GM12878 (cell line): ENCODE measurements around the gene ABCC2. TPM values are rescaled to one million over a fixed set of nuclear protein-coding genes. Genes with fewer than 3 reads are reported as not detected.

Experiments
- ATAC-seq: fragments of 200-7000 bp; cut with Tn5 transposase; 3 replicates; pipeline ENCODE4 v1.9.1; 2020; ENCODE audit warnings: mild to moderate bottlenecking, moderate library complexity
- BruUV-seq: library from RNA; stranded (reverse); fragments of 400-500 nt; replicated peaks from 2 replicates; lab custom pipeline; 2021; lab: Mats Ljungman, UMichigan
- CTCF ChIA-PET: fragments of 300-600 bp; sonication (Branson Sonifier 250); formaldehyde crosslinking; extraction: SDS; loops from one replicate; lab custom pipeline; 2021; ENCODE audit warnings: inconsistent platforms; lab: Yijun Ruan, JAX
- POLR2A ChIA-PET: fragments of 350-600 bp; formaldehyde crosslinking; extraction: SDS; loops from one replicate; lab custom pipeline; 2021; ENCODE audit warnings: inconsistent platforms; lab: Charles Lee
- RAD21 ChIA-PET: fragments of 300-600 bp; sonication (Branson Sonifier 250); formaldehyde crosslinking; loops from one replicate; lab custom pipeline; 2023; ENCODE audit warnings: antibody characterized with exemption; ENCODE audit not compliant: unreplicated experiment; lab: Charles Lee
- SMC1A ChIA-PET: fragments of 300-600 bp; sonication (Branson Sonifier 250); formaldehyde crosslinking; loops from one replicate; lab custom pipeline; 2023; ENCODE audit not compliant: unreplicated experiment, uncharacterized antibody; lab: Charles Lee
- DNase-seq: peaks from one replicate; pipeline ENCODE4 v3.0.0-alpha.2; 2011; ENCODE audit warnings: low read depth, low spot score
- FAIRE-seq: peaks from 3 replicates; lab custom pipeline; 2011; peaks lifted over from hg19 to GRCh38; lab: Jason Lieb, UNC
- H2AFZ ChIP-seq: 2 replicates; pipeline ENCODE4 v1.6.0; 2011; ENCODE audit warnings: low read depth, low read length, control low read depth; ENCODE audit not compliant: control insufficient read depth
- H3K27ac ChIP-seq: 2 replicates; pipeline ENCODE4 v1.5.1; 2011; ENCODE audit warnings: control low read depth; ENCODE audit not compliant: control insufficient read depth, insufficient read depth
- H3K27me3 ChIP-seq, 2 experiments: replicated peaks in 1 of 2; 2 replicates each; pipeline versions ENCODE4 v1.6.0 to v1.6.1; 2011; ENCODE audit warnings: low read length in 1 of 2; ENCODE audit not compliant: control insufficient read depth in 2 of 2, insufficient read depth in 2 of 2
- H3K36me3 ChIP-seq, 2 experiments: 2 replicates each; pipeline ENCODE4 v1.5.1; 2011; ENCODE audit warnings: low read length in 1 of 2; ENCODE audit not compliant: control insufficient read depth in 2 of 2, insufficient read depth in 2 of 2
- H3K4me1 ChIP-seq: 2 replicates; pipeline ENCODE4 v1.6.1; 2011; ENCODE audit warnings: mild to moderate bottlenecking, low read length, moderate library complexity, mixed read lengths; ENCODE audit not compliant: control insufficient read depth, insufficient read depth
- H3K4me2 ChIP-seq: 2 replicates; pipeline ENCODE4 v1.6.0; 2011; ENCODE audit warnings: control low read depth; ENCODE audit not compliant: control insufficient read depth, insufficient read depth
- H3K4me3 ChIP-seq: fragments of 200-600 bp; sonication (generic); 2 replicates; pipeline ENCODE4 v1.5.1; 2016
- H3K79me2 ChIP-seq: 2 replicates; pipeline ENCODE4 v1.6.0; 2011; ENCODE audit warnings: low read length; ENCODE audit not compliant: control insufficient read depth, insufficient read depth
- H3K9ac ChIP-seq: 2 replicates; pipeline ENCODE4 v1.8.0; 2011; ENCODE audit warnings: low read length, control low read depth, mixed read lengths; ENCODE audit not compliant: control insufficient read depth, insufficient read depth
- H3K9me3 ChIP-seq: replicated peaks from 3 replicates; pipeline ENCODE4 v1.5.1; 2011; ENCODE audit warnings: mild to moderate bottlenecking, low read length; ENCODE audit not compliant: control insufficient read depth, insufficient read depth
- H4K20me1 ChIP-seq: 2 replicates; pipeline ENCODE4 v1.6.0; 2011; ENCODE audit not compliant: control insufficient read depth, insufficient read depth
- ASH2L ChIP-seq: fragments of 300-600, 200-600 bp; sonication (generic); IDR thresholded peaks from 2 replicates; pipeline ENCODE4 v1.6.1; 2017; ENCODE audit warnings: low read depth, mild to moderate bottlenecking, borderline replicate concordance
- ATF3 ChIP-seq: IDR thresholded peaks from 2 replicates; pipeline ENCODE4 v1.6.1; 2011; ENCODE audit warnings: low read depth, mild to moderate bottlenecking, low read length, moderate library complexity, borderline replicate concordance; ENCODE audit errors: extremely low read depth
- BACH1 ChIP-seq: fragments of 450-650 bp; IDR thresholded peaks from 2 replicates; pipeline ENCODE4 v1.6.1; 2017; ENCODE audit warnings: mild to moderate bottlenecking, borderline replicate concordance
- CREB1 ChIP-seq: IDR thresholded peaks from 2 replicates; pipeline ENCODE4 v1.6.1; 2012; ENCODE audit warnings: low read depth, mild to moderate bottlenecking, inconsistent platforms
- CTCF ChIP-seq, 3 experiments: IDR thresholded peaks in 2 of 3; conservative IDR thresholded peaks in 1 of 3; 2 replicates each; pipeline ENCODE4 v1.5.1; 2011; ENCODE audit warnings: low read depth in 3 of 3, low read length in 3 of 3, mild to moderate bottlenecking in 3 of 3, control low read depth in 2 of 3, moderate library complexity in 2 of 3, inconsistent platforms in 1 of 3, mixed read lengths in 1 of 3; ENCODE audit not compliant: control insufficient read depth in 2 of 3, insufficient read depth in 1 of 3; ENCODE audit errors: extremely low read depth in 1 of 3
- ELK1 ChIP-seq: IDR thresholded peaks from 2 replicates; pipeline ENCODE4 v1.6.1; 2012; ENCODE audit warnings: low read depth, low read length, improper control_type of control experiment
- ETV6 ChIP-seq, 2 experiments: fragments of 450-650 bp in 1 of 2; IDR thresholded peaks in 1 of 2; conservative IDR thresholded peaks in 1 of 2; 2 replicates each; pipeline ENCODE4 v1.6.1; 2014; ENCODE audit warnings: antibody characterized with exemption in 1 of 2, borderline replicate concordance in 1 of 2, low read depth in 1 of 2, mild to moderate bottlenecking in 1 of 2, moderate library complexity in 1 of 2
- FOS ChIP-seq: IDR thresholded peaks from 3 replicates; pipeline ENCODE4 v1.6.1; 2011; ENCODE audit warnings: borderline replicate concordance; ENCODE audit not compliant: insufficient read length; ENCODE audit errors: extremely low read depth
- FOXK2 ChIP-seq: fragments of 450-650 bp; IDR thresholded peaks from 2 replicates; pipeline ENCODE4 v1.6.1; 2017; ENCODE audit warnings: mild to moderate bottlenecking, moderate library complexity
- HSF1 ChIP-seq: fragments of 150-350 bp; IDR thresholded peaks from 2 replicates; pipeline ENCODE4 v1.6.1; 2014; ENCODE audit warnings: mild to moderate bottlenecking, low read depth, low read length
- IKZF1 ChIP-seq: fragments of 450-650 bp; conservative IDR thresholded peaks from 2 replicates; pipeline ENCODE4 v1.6.1; 2017; ENCODE audit warnings: antibody characterized with exemption, mild to moderate bottlenecking
- MTA2 ChIP-seq: fragments of 450-650 bp; IDR thresholded peaks from 2 replicates; pipeline ENCODE4 v1.6.1; 2016; ENCODE audit warnings: low read depth, mild to moderate bottlenecking, moderate library complexity
- NR2C1 ChIP-seq: fragments of 450-650 bp; IDR thresholded peaks from 2 replicates; pipeline ENCODE4 v1.6.1; 2017; ENCODE audit warnings: antibody characterized with exemption, mild to moderate bottlenecking, moderate library complexity
- PBX3 ChIP-seq: IDR thresholded peaks from 2 replicates; pipeline ENCODE4 v1.6.1; 2011; ENCODE audit warnings: mild to moderate bottlenecking, low read depth, low read length, moderate library complexity; ENCODE audit not compliant: insufficient replicate concordance
- POLR2A ChIP-seq: IDR thresholded peaks from 2 replicates; pipeline ENCODE4 v1.6.1; 2011; ENCODE audit warnings: low read depth, mild to moderate bottlenecking, low read length
- RB1 ChIP-seq: fragments of 450-650 bp; formaldehyde crosslinking; IDR thresholded peaks from 2 replicates; pipeline ENCODE4 v1.6.1; 2017; ENCODE audit warnings: mild to moderate bottlenecking, borderline replicate concordance
- SP1 ChIP-seq: IDR thresholded peaks from one replicate; pipeline ENCODE4 v1.6.1; 2011; ENCODE audit warnings: low read depth, low read length
- STAT3 ChIP-seq: IDR thresholded peaks from 2 replicates; pipeline ENCODE4 v1.6.1; 2011; ENCODE audit warnings: low read depth, low read length, improper control_type of control experiment
- TCF12 ChIP-seq: IDR thresholded peaks from 2 replicates; pipeline ENCODE4 v1.6.1; 2011; ENCODE audit warnings: low read depth, mild to moderate bottlenecking, low read length
- WGBS: methylation state at CpG from one replicate; pipeline ENCODE4 v1.1.6; 2016; ENCODE audit warnings: low lambda C conversion rate; ENCODE audit not compliant: insufficient replicate concordance, insufficient coverage; ENCODE audit errors: missing lambda C conversion rate; 5-methylcytosine and 5-hydroxymethylcytosine counted together
- in situ Hi-C: fragments of 300-500 bp; cut with MboI; formaldehyde crosslinking; loops from 9 replicates; pipeline ENCODE4 v1.14.3; 2018; ENCODE audit warnings: mixed read lengths
- intact Hi-C: fragments of 100-400 bp; cut with micrococcal nuclease; formaldehyde crosslinking; loops from one replicate; pipeline ENCODE4 v1.14.2; 2022; ENCODE audit not compliant: unreplicated experiment
- polyA plus RNA-seq, 11 experiments: library from polyadenylated mRNA; depleted of rRNA in 4 of 11; unstranded in 6 of 11; stranded (reverse) in 5 of 11; fragments of >200 nt; fragmentation: Nextera tagmentation in 4 of 11; fragmentation: Illumina TruSeq in 1 of 11; extraction: Ambion mirVana in 4 of 11; extraction: Trizol in 1 of 11; gene quantifications; 1 replicate in 1 of 11; 2 replicates in 10 of 11; pipeline versions ENCODE4 v1.2.1 to v1.2.3, GENCODE V29; 2011 to 2016; ENCODE audit warnings: inconsistent platforms in 2 of 11, missing spikeins in 2 of 11, low read depth in 1 of 11
- total RNA-seq, 4 experiments: library from RNA; depleted of rRNA in 3 of 4; stranded (reverse); fragments of >200 nt in 3 of 4; fragmentation: Illumina TruSeq in 1 of 4; extraction: Trizol in 1 of 4; gene quantifications; 2 replicates each; pipeline versions ENCODE4 v1.2.1 to v1.2.3, GENCODE V29; 2013 to 2021

Gene ABCC2
- total and polyA plus RNA-seq, 10 of the 15 experiments (the other 5 are each of a cell fraction or from before 2014, with no cell fraction given) = 0.02 to 0.95 (median 0.21) TPM

- TF ChIP-seq FOS = no peak
- no peak for TF ChIP-seq ETV6 (conservative IDR thresholded peaks at IDR 0.05 in 1 of 2, IDR thresholded peaks at IDR 0.05 in 1 of 2; ENCODE audit: borderline replicate concordance in 1 of 2, low read depth in 1 of 2)
- no peak for TF ChIP-seq FOXK2
Observed at GRCh38 chr10:99804471-99804870, 22.0 kb downstream of the ABCC2 start (continued).

GRCh38 chr10:99805190-99805589 is 22.8 kb downstream of the ABCC2 start:
- in situ Hi-C loops = no loop called here
- Histone ChIP-seq H3K9me3 (no peaks in the 10 kb centered on the region), H3K4me3 (no peak overlapping the region), H3K4me2 (no peak overlapping the region), H3K4me1 (no peaks in the 10 kb centered on the region), H4K20me1 (no peaks in the 10 kb centered on the region), H3K27ac (no peak overlapping the region), H3K79me2 (no peaks in the 10 kb centered on the region), H2AFZ (no peak overlapping the region), H3K27me3 (no peaks in the 10 kb centered on the region), H3K9ac (no peak overlapping the region), H3K36me3 (no peaks in the 10 kb centered on the region)
- ChIA-PET CTCF (no interaction called here), POLR2A (no interaction called here), RAD21 (no interaction called here), SMC1A (no interaction called here)
- no peak for ATAC-seq
- no peak for TF ChIP-seq ASH2L
- no peak for TF ChIP-seq POLR2A
- TF ChIP-seq SP1 = no peak
- TF ChIP-seq ELK1 = no peak
- no peak for TF ChIP-seq BACH1
- no peak for TF ChIP-seq NR2C1
- no peak for TF ChIP-seq STAT3
- TF ChIP-seq TCF12 = no peak
- no peak for TF ChIP-seq IKZF1
- TF ChIP-seq HSF1 = no peak
- TF ChIP-seq RB1 = no peak
- TF ChIP-seq CREB1 = no peak
- no peak for TF ChIP-seq ATF3
- no peak for TF ChIP-seq PBX3
- no peak for TF ChIP-seq MTA2
- no peak for TF ChIP-seq CTCF (IDR thresholded peaks at IDR 0.05 in 2 of 3, conservative IDR thresholded peaks at IDR 0.05 in 1 of 3; ENCODE audit: control insufficient read depth in 2 of 3, extremely low read depth in 1 of 3, insufficient read depth in 1 of 3, low read depth in 3 of 3, low read length in 3 of 3)
- no peak for DNase-seq
- WGBS = 40% methylated on average over 5 of the region's 5 CpGs
- FAIRE-seq = no peak
- BruUV-seq = no TSS peak
- intact Hi-C loops = no loop called here
